H1 (cell line): ENCODE data around the gene VASH1. TPM values are rescaled to one million over a fixed set of nuclear protein-coding genes. Genes with fewer than 3 reads are reported as not detected.

Experiments used
- CTCF ChIA-PET: fragments of 300-600 bp; sonication (Branson Sonifier 250); formaldehyde crosslinking; loops from one replicate; lab custom pipeline; 2021; ENCODE audit not compliant: partially characterized antibody; lab: Charles Lee
- POLR2A ChIA-PET: fragments of 300-600 bp; sonication (Branson Sonifier 250); formaldehyde crosslinking; loops from one replicate; lab custom pipeline; 2021; ENCODE audit warnings: inconsistent platforms; ENCODE audit not compliant: partially characterized antibody; lab: Charles Lee
- DNase-seq, 2 experiments: peaks; one replicate each; pipeline versions ENCODE4 v3.0.0 to v3.0.0-alpha.2; 2010 to 2022; ENCODE audit warnings: low spot score in 2 of 2, low read depth in 1 of 2, mixed read lengths in 1 of 2
- FAIRE-seq: peaks from 2 replicates; lab custom pipeline; 2011; peaks lifted over from hg19 to GRCh38; lab: Jason Lieb, UNC
- H2AFZ ChIP-seq: 2 replicates; pipeline ENCODE4 v1.8.1; 2012; ENCODE audit warnings: low read length, inconsistent platforms
- H2AK5ac ChIP-seq: 2 replicates; pipeline ENCODE4 v1.6.1; 2013; ENCODE audit warnings: low read depth, low read length
- H2BK120ac ChIP-seq: replicated peaks from 2 replicates; pipeline ENCODE3; 2013; ENCODE audit warnings: low read depth, low read length, inconsistent platforms
- H2BK12ac ChIP-seq: 2 replicates; pipeline ENCODE4 v1.6.1; 2013; ENCODE audit warnings: low read depth, low read length
- H2BK15ac ChIP-seq: 2 replicates; pipeline ENCODE4 v1.6.1; 2013; ENCODE audit warnings: low read length
- H2BK20ac ChIP-seq: 2 replicates; pipeline ENCODE4 v1.6.1; 2013; ENCODE audit warnings: low read length
- H2BK5ac ChIP-seq: 2 replicates; pipeline ENCODE4 v1.6.1; 2013; ENCODE audit warnings: low read depth, low read length
- H3K14ac ChIP-seq: 2 replicates; pipeline ENCODE4 v1.6.1; 2013; ENCODE audit warnings: inconsistent platforms; ENCODE audit not compliant: insufficient read length
- H3K18ac ChIP-seq: 2 replicates; pipeline ENCODE4 v1.6.1; 2013; ENCODE audit warnings: low read length; ENCODE audit errors: extremely low read depth
- H3K23ac ChIP-seq: 2 replicates; pipeline ENCODE4 v1.6.1; 2013; ENCODE audit warnings: inconsistent platforms; ENCODE audit not compliant: insufficient read length
- H3K23me2 ChIP-seq: 2 replicates; pipeline ENCODE4 v1.6.1; 2013; ENCODE audit warnings: low read depth, low read length
- H3K27ac ChIP-seq: 2 replicates; pipeline ENCODE4 v1.6.1; 2011; ENCODE audit warnings: low read depth, low read length, inconsistent platforms
- H3K27me3 ChIP-seq, 4 experiments: replicated peaks in 1 of 4; 1 replicate in 1 of 4; 2 replicates in 3 of 4; pipeline versions ENCODE4 v1.6.1 to v1.8.1; 2011 to 2013; ENCODE audit warnings: low read length in 3 of 4, mild to moderate bottlenecking in 3 of 4, inconsistent platforms in 2 of 4, mixed read lengths in 2 of 4, moderate library complexity in 1 of 4; ENCODE audit not compliant: control insufficient read depth in 3 of 4, insufficient read depth in 3 of 4; ENCODE audit errors: extremely low read depth in 1 of 4
- H3K36me3 ChIP-seq, 4 experiments: 2 replicates each; pipeline versions ENCODE4 v1.6.1 to v1.8.1; 2011 to 2013; ENCODE audit warnings: mild to moderate bottlenecking in 4 of 4, low read length in 3 of 4, moderate library complexity in 2 of 4, control low read depth in 1 of 4, inconsistent platforms in 1 of 4; ENCODE audit not compliant: insufficient read depth in 4 of 4, control insufficient read depth in 2 of 4
- H3K4ac ChIP-seq: replicated peaks from 2 replicates; pipeline ENCODE3; 2013; ENCODE audit warnings: low read length, low read depth, mixed read lengths, inconsistent platforms; ENCODE audit not compliant: insufficient read length
- H3K4me1 ChIP-seq, 4 experiments: replicated peaks in 1 of 4; 1 replicate in 1 of 4; 2 replicates in 3 of 4; pipeline versions ENCODE4 v1.6.1 to v1.8.1; 2011 to 2013; ENCODE audit warnings: low read length in 3 of 4, inconsistent platforms in 2 of 4, mixed read lengths in 1 of 4; ENCODE audit not compliant: insufficient read depth in 4 of 4, control insufficient read depth in 3 of 4
- H3K4me2 ChIP-seq, 2 experiments: 2 replicates each; pipeline versions ENCODE4 v1.6.1 to v1.8.1; 2011 to 2013; ENCODE audit warnings: low read depth in 2 of 2, low read length in 2 of 2, control low read depth in 1 of 2, inconsistent platforms in 1 of 2, mild to moderate bottlenecking in 1 of 2; ENCODE audit not compliant: insufficient read depth in 1 of 2
- H3K4me3 ChIP-seq, 4 experiments: fragments of 200-600, 300-600 bp in 1 of 4; sonication (generic), shearing (Covaris generic), sonication (Bioruptor Twin) in 1 of 4; 2 replicates each; pipeline versions ENCODE4 v1.5.1 to v1.8.1; 2011 to 2016; ENCODE audit warnings: low read length in 4 of 4, low read depth in 3 of 4, control low read depth in 2 of 4, inconsistent platforms in 2 of 4, mild to moderate bottlenecking in 2 of 4, mixed read lengths in 1 of 4, moderate library complexity in 1 of 4; ENCODE audit not compliant: insufficient read depth in 2 of 4; ENCODE audit errors: extremely low read depth in 1 of 4
- H3K56ac ChIP-seq: replicated peaks from 2 replicates; pipeline ENCODE3; 2013; ENCODE audit warnings: low read depth, mild to moderate bottlenecking, mixed read lengths, low read length, inconsistent platforms; ENCODE audit not compliant: insufficient read length
- H3K79me1 ChIP-seq: 2 replicates; pipeline ENCODE4 v1.6.1; 2013; ENCODE audit warnings: low read depth, low read length, control low read depth
- H3K79me2 ChIP-seq, 2 experiments: 2 replicates each; pipeline versions ENCODE4 v1.6.1 to v1.8.1; 2012 to 2013; ENCODE audit warnings: low read length in 2 of 2, mild to moderate bottlenecking in 2 of 2, inconsistent platforms in 1 of 2; ENCODE audit not compliant: insufficient read depth in 2 of 2, control insufficient read depth in 1 of 2
- H3K9ac ChIP-seq, 4 experiments: replicated peaks in 1 of 4; 1 replicate in 1 of 4; 2 replicates in 3 of 4; pipeline versions ENCODE4 v1.6.1 to v1.8.1; 2011 to 2013; ENCODE audit warnings: low read depth in 3 of 4, low read length in 3 of 4, control low read depth in 2 of 4, mild to moderate bottlenecking in 2 of 4, moderate library complexity in 2 of 4, inconsistent platforms in 1 of 4; ENCODE audit errors: extremely low read depth in 1 of 4
- H3K9me3 ChIP-seq, 2 experiments: 2 replicates each; pipeline versions ENCODE4 v1.6.1 to v1.8.1; 2012 to 2013; ENCODE audit warnings: mild to moderate bottlenecking in 2 of 2, moderate library complexity in 2 of 2, control low read depth in 1 of 2, inconsistent platforms in 1 of 2, low read depth in 1 of 2, low read length in 1 of 2, mixed read lengths in 1 of 2; ENCODE audit not compliant: insufficient read depth in 2 of 2
- H4K20me1 ChIP-seq, 2 experiments: replicated peaks in 1 of 2; 2 replicates each; pipeline versions ENCODE3 to v1.8.1; 2011 to 2013; ENCODE audit warnings: inconsistent platforms in 2 of 2, low read length in 2 of 2, mild to moderate bottlenecking in 1 of 2; ENCODE audit not compliant: insufficient read depth in 2 of 2, control insufficient read depth in 1 of 2
- H4K5ac ChIP-seq: 2 replicates; pipeline ENCODE4 v1.6.1; 2013; ENCODE audit warnings: low read length, low read depth, mixed read lengths, inconsistent platforms; ENCODE audit not compliant: insufficient read length
- H4K8ac ChIP-seq: 2 replicates; pipeline ENCODE4 v1.8.0; 2013; ENCODE audit warnings: mild to moderate bottlenecking, moderate library complexity, low read length, inconsistent platforms; ENCODE audit not compliant: insufficient read depth; ENCODE audit errors: extremely low read depth
- H4K91ac ChIP-seq: replicated peaks from 2 replicates; pipeline ENCODE3; 2013; ENCODE audit warnings: low read length, mixed read lengths, inconsistent platforms; ENCODE audit not compliant: insufficient read length
- NRF1 ChIP-seq: IDR thresholded peaks from 2 replicates; pipeline ENCODE4 v1.6.1; 2011; ENCODE audit warnings: mild to moderate bottlenecking, low read depth, low read length, improper control_type of control experiment
- SP2 ChIP-seq: IDR thresholded peaks from 2 replicates; pipeline ENCODE4 v1.6.1; 2012; ENCODE audit warnings: mild to moderate bottlenecking, low read length, inconsistent platforms
- WGBS, 2 experiments: shearing (Covaris generic) in 1 of 2; methylation state at CpG; one replicate each; pipeline versions ENCODE4 v1.1.6 to v1.1.7; 2013 to 2015; ENCODE audit warnings: low lambda C conversion rate in 2 of 2, mixed read lengths in 2 of 2, inconsistent platforms in 1 of 2, low coverage in 1 of 2, missing lambda C conversion rate in 1 of 2; ENCODE audit not compliant: insufficient replicate concordance in 2 of 2, insufficient coverage in 1 of 2, insufficient read length in 1 of 2; ENCODE audit errors: extremely low coverage in 1 of 2, missing lambda C conversion rate in 1 of 2; 5-methylcytosine and 5-hydroxymethylcytosine counted together
- polyA plus RNA-seq, 7 experiments: library from polyadenylated mRNA; depleted of rRNA in 3 of 7; stranded (reverse) in 5 of 7; unstranded in 2 of 7; fragments of >200 nt in 5 of 7; fragments of 200-250 nt in 2 of 7; gene quantifications; 1 replicate in 5 of 7; 2 replicates in 1 of 7; 4 replicates in 1 of 7; pipeline versions ENCODE4 v1.2.1 to v1.2.3, GENCODE V29; 2011 to 2013; ENCODE audit warnings: missing spikeins in 2 of 7, mixed read lengths in 2 of 7
- total RNA-seq: library from RNA; stranded (reverse); fragmentation: NEBNext Ultra II Directional; extraction: Animal tissue kit (Norgen Biotek cat#: 25700); gene quantifications from 2 replicates; pipeline ENCODE4 v1.2.1, GENCODE V29; 2021

VASH1 gene
- total and polyA plus RNA-seq, 2 of the 8 experiments (the other 6 are each of a cell fraction or from before 2014, with no cell fraction given) = 3.1 to 6.4 TPM

- Histone ChIP-seq H3K27me3 (no peaks in the 10 kb centered on the region), H2AK5ac (no peak overlapping the region; the same call in 1 of the 2 replicates), H2BK5ac (no peak overlapping the region), H2BK15ac (no peak overlapping the region), H3K18ac (no peak overlapping the region), H4K91ac (no peak overlapping the region), H2BK120ac (no peak overlapping the region), H3K27ac (no peak overlapping the region), H2BK20ac (no peak overlapping the region), H2AFZ (no peak overlapping the region), H3K9me3 (no peaks in the 10 kb centered on the region), H4K8ac (no peak overlapping the region), H3K4me3 (no peak overlapping the region), H3K23ac (no peak overlapping the region), H4K20me1 (no peaks in the 10 kb centered on the region), H3K79me1 (no peaks in the 10 kb centered on the region), H3K79me2 (no peaks in the 10 kb centered on the region), H3K14ac (no peak overlapping the region), H3K9ac (no peak overlapping the region), H3K4me1 (peaks cover 0 to 3% (median under 1%) of the 10 kb centered on the region in 4 experiments; a peak in 1 of 7 replicates), H3K4me2 (no peak overlapping the region), H2BK12ac (no peak overlapping the region), H4K5ac (no peak overlapping the region), H3K56ac (no peak overlapping the region), H3K23me2 (no peaks in the 10 kb centered on the region), H3K36me3 (no peaks in the 10 kb centered on the region), H3K4ac (no peak overlapping the region)
- DNase-seq = no peak
- no peak for FAIRE-seq
- 92% methylated on average over 6 of the region's 6 CpGs; no CpG with 5 or more reads in 1 of the 2 experiments for WGBS, 2 experiments
- POLR2A ChIA-PET = interaction anchor here (0.6 kb wide), 2 partner anchors 38 to 1051 kb away, joined by 3 read pairs; no protein-coding TSS in a partner anchor
- CTCF ChIA-PET = interaction anchor here (0.6 to 3.9 kb wide), 5 partner anchors 9 to 69 kb away, joined by 3 to 46 read pairs (median 4); no protein-coding TSS in a partner anchor
- TF ChIP-seq NRF1 (no peak), SP2 (no peak)
Observed at GRCh38 chr14:76718306-76719040, 42.8 kb upstream of the VASH1 start.
